ENCODE results near the gene C12orf56. TPM values are rescaled to one million over a fixed set of nuclear protein-coding genes. Genes with fewer than 3 reads are reported as not detected.

C12orf56 gene
- polyA plus RNA-seq, 2 of the 4 experiments (the other 2 are of a cell fraction): 0.05 to 0.22 TPM

DNA sequence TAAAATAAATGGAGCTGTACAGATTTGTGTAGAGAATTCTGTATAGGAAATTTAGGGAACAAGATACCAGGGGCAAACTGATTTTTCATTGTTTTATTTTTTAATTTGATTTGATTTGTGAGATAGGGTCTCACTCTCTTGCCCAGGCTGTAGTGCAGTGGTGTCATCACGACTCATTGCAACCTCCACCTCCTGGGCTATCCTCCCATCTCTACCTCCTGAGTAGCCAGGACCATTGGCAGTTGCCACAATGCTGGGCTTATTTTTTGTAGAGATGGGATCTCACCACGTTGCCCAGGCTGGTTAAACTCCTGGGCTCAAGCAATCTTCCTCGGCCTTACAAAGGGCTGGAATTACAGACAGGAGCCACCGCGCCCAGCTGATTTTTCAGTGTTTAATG lies 43.4 kb upstream of the C12orf56 start (continued):
- TF ChIP-seq, protein P1, sequence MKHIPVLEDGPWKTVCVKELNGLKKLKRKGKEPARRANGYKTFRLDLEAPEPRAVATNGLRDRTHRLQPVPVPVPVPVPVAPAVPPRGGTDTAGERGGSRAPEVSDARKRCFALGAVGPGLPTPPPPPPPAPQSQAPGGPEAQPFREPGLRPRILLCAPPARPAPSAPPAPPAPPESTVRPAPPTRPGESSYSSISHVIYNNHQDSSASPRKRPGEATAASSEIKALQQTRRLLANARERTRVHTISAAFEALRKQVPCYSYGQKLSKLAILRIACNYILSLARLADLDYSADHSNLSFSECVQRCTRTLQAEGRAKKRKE (CRISPR knock-in tag; IDR thresholded peaks at IDR 0.05; ENCODE audit: low read depth): no peak
- TF ChIP-seq EHF (CRISPR knock-in tag; IDR thresholded peaks at IDR 0.05) (no peak), HEYL (CRISPR knock-in tag; IDR thresholded peaks at IDR 0.05) (no peak), BHLHE40 (IDR thresholded peaks at IDR 0.05; ENCODE audit: low read depth, low read length) (no peak), POLR2AphosphoS2 (conservative IDR thresholded peaks at IDR 0.05; ENCODE audit: low read length) (no peak)
- TF ChIP-seq, protein P2, sequence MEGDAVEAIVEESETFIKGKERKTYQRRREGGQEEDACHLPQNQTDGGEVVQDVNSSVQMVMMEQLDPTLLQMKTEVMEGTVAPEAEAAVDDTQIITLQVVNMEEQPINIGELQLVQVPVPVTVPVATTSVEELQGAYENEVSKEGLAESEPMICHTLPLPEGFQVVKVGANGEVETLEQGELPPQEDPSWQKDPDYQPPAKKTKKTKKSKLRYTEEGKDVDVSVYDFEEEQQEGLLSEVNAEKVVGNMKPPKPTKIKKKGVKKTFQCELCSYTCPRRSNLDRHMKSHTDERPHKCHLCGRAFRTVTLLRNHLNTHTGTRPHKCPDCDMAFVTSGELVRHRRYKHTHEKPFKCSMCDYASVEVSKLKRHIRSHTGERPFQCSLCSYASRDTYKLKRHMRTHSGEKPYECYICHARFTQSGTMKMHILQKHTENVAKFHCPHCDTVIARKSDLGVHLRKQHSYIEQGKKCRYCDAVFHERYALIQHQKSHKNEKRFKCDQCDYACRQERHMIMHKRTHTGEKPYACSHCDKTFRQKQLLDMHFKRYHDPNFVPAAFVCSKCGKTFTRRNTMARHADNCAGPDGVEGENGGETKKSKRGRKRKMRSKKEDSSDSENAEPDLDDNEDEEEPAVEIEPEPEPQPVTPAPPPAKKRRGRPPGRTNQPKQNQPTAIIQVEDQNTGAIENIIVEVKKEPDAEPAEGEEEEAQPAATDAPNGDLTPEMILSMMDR (IDR thresholded peaks at IDR 0.05): no peak

DNA sequence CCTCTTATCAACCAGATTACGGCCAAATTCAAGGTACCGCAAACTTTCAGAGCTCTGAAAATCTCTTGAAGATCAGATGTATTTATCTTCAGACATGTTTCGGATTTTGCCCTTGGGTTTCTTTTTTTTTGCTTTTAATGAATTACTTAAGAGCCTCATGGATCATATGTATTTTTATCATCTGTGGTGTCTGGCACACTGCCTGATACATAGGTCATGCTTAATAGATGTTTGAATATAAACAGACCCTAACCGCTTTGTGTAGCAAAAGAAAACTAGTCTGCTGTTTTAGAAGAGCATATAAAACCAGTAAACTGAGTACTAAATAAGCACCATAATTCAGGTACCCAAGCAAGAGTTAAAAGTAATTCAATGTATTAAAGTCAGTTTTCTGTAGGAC lies 41.2 kb upstream of the C12orf56 start:
- Histone ChIP-seq H3K9me3 (no peaks in the 10 kb centered on the region), H3K4me1 (peaks cover 5% of the 10 kb centered on the region; the same call in 1 of the 3 replicates), H3K4me3 (no peak overlapping the region), H3K4me2 (no peak overlapping the region), H3K27ac (no peak overlapping the region)
- FAIRE-seq (no peak), DNase-seq (ENCODE audit: low read depth in 1 of 2, low spot score in 1 of 2) (no peak), ATAC-seq (no peak)
- POLR2A ChIA-PET: interaction anchor here (0.7 kb wide), 1 partner anchor 10 kb away, joined by 3 read pairs; no protein-coding TSS in a partner anchor
- TF ChIP-seq MAFK (IDR thresholded peaks at IDR 0.05; ENCODE audit: partially characterized antibody) (no peak), RAD21 (conservative IDR thresholded peaks at IDR 0.05 in 1 of 2, IDR thresholded peaks at IDR 0.05 in 1 of 2) (no peak), ZNF302 (CRISPR knock-in tag; IDR thresholded peaks at IDR 0.05) (no peak), NR3C1 (IDR thresholded peaks at IDR 0.05) (no peak), CHD2 (IDR thresholded peaks at IDR 0.05; ENCODE audit: low read length, partially characterized antibody) (no peak), HOXA7 (CRISPR knock-in tag; IDR thresholded peaks at IDR 0.05) (no peak), NPAS2 (CRISPR knock-in tag; IDR thresholded peaks at IDR 0.05; ENCODE audit: borderline replicate concordance) (no peak), HEYL (CRISPR knock-in tag; IDR thresholded peaks at IDR 0.05) (no peak), TFCP2L1 (CRISPR knock-in tag; IDR thresholded peaks at IDR 0.05) (no peak), CHD4 (IDR thresholded peaks at IDR 0.05; ENCODE audit: borderline replicate concordance) (no peak), HOXB5 (CRISPR knock-in tag; IDR thresholded peaks at IDR 0.05) (no peak), RARB (CRISPR knock-in tag; IDR thresholded peaks at IDR 0.05) (no peak)
- TF ChIP-seq, protein P1 (CRISPR knock-in tag; IDR thresholded peaks at IDR 0.05; ENCODE audit: low read depth): no peak
- TF ChIP-seq, protein P3, sequence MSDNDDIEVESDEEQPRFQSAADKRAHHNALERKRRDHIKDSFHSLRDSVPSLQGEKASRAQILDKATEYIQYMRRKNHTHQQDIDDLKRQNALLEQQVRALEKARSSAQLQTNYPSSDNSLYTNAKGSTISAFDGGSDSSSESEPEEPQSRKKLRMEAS (IDR thresholded peaks at IDR 0.05): no peak
- CTCF ChIA-PET: interaction anchor here (0.6 to 1.8 kb wide), 2 partner anchors 13 to 582 kb away, joined by 3 to 4 read pairs; no protein-coding TSS in a partner anchor
- 95% methylated on average over 4 of the region's 4 CpGs for WGBS (ENCODE audit: missing lambda C conversion rate)

DNA sequence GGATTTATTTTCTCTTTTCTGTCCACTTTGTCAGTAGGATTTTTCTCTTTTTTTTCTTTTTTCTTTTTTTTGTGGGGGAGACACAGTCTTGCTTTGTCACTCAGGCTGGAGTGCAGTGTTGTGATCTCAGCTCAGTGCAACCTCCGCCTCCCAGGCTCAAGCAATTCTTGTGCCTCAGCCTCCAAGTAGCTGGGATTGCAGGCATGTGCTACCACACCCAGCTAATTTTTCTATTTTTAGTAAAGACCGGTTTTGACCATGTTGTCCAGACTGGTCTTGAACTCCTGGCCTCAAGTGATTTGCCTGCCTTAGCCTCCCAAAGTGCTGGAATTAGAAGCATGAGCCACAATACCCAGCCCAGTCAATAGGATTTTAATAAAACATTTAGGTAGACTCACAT lies 40.3 kb upstream of the C12orf56 start:
- WGBS (ENCODE audit: missing lambda C conversion rate): 75% methylated on average over 2 of the region's 2 CpGs
- Histone ChIP-seq H3K9me3 (no peaks in the 10 kb centered on the region), H3K4me3 (no peak overlapping the region), H3K4me1 (peaks cover 5% of the 10 kb centered on the region; the same call in 1 of the 3 replicates), H3K4me2 (no peak overlapping the region), H3K27ac (no peak overlapping the region)
- no peak for FAIRE-seq
- ChIA-PET POLR2A (interaction anchor here (0.7 kb wide), 1 partner anchor 11 kb away, joined by 3 read pairs; no protein-coding TSS in a partner anchor), CTCF (interaction anchor here (0.6 to 1.8 kb wide), 3 partner anchors 14 to 581 kb away, joined by 3 to 4 read pairs (median 3); no protein-coding TSS in a partner anchor)
- no peak for DNase-seq (ENCODE audit: low read depth in 1 of 2, low spot score in 1 of 2)
- no peak for ATAC-seq
- TF ChIP-seq MAFK (IDR thresholded peaks at IDR 0.05; ENCODE audit: partially characterized antibody): no peak
- no peak for TF ChIP-seq HOXB5 (CRISPR knock-in tag; IDR thresholded peaks at IDR 0.05)
- no peak for TF ChIP-seq ZFP36 (IDR thresholded peaks at IDR 0.05; ENCODE audit: borderline replicate concordance, partially characterized antibody)
- no peak for TF ChIP-seq EHMT2 (IDR thresholded peaks at IDR 0.05; ENCODE audit: low read depth)
- TF ChIP-seq HOXA7 (CRISPR knock-in tag; IDR thresholded peaks at IDR 0.05): no peak
- TF ChIP-seq ZSCAN20 (CRISPR knock-in tag; IDR thresholded peaks at IDR 0.05): no peak
- TF ChIP-seq NFE2L2 (conservative IDR thresholded peaks at IDR 0.05; ENCODE audit: low read length): no peak
- no peak for TF ChIP-seq HDAC2 (IDR thresholded peaks at IDR 0.05)
- TF ChIP-seq, protein P4, sequence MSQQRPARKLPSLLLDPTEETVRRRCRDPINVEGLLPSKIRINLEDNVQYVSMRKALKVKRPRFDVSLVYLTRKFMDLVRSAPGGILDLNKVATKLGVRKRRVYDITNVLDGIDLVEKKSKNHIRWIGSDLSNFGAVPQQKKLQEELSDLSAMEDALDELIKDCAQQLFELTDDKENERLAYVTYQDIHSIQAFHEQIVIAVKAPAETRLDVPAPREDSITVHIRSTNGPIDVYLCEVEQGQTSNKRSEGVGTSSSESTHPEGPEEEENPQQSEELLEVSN (IDR thresholded peaks at IDR 0.05; ENCODE audit: borderline replicate concordance, low read depth): no peak
- TF ChIP-seq, protein P5, sequence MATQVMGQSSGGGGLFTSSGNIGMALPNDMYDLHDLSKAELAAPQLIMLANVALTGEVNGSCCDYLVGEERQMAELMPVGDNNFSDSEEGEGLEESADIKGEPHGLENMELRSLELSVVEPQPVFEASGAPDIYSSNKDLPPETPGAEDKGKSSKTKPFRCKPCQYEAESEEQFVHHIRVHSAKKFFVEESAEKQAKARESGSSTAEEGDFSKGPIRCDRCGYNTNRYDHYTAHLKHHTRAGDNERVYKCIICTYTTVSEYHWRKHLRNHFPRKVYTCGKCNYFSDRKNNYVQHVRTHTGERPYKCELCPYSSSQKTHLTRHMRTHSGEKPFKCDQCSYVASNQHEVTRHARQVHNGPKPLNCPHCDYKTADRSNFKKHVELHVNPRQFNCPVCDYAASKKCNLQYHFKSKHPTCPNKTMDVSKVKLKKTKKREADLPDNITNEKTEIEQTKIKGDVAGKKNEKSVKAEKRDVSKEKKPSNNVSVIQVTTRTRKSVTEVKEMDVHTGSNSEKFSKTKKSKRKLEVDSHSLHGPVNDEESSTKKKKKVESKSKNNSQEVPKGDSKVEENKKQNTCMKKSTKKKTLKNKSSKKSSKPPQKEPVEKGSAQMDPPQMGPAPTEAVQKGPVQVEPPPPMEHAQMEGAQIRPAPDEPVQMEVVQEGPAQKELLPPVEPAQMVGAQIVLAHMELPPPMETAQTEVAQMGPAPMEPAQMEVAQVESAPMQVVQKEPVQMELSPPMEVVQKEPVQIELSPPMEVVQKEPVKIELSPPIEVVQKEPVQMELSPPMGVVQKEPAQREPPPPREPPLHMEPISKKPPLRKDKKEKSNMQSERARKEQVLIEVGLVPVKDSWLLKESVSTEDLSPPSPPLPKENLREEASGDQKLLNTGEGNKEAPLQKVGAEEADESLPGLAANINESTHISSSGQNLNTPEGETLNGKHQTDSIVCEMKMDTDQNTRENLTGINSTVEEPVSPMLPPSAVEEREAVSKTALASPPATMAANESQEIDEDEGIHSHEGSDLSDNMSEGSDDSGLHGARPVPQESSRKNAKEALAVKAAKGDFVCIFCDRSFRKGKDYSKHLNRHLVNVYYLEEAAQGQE (IDR thresholded peaks at IDR 0.05): no peak

All from A549 (cell line).